Sigmoid colon (tissue), 4 donors: ENCODE data around the gene SH3RF3.

Experiments
- CTCF ChIP-seq, 4 experiments: fragments of 450-650 bp in 3 of 4; fragments of 200-600 bp in 1 of 4; IDR thresholded peaks; one replicate each; pipeline ENCODE4 v1.5.1; 2016 to 2019; ENCODE audit warnings: antibody characterized with exemption in 4 of 4, mild to moderate bottlenecking in 3 of 4, moderate library complexity in 2 of 4
- EP300 ChIP-seq, 4 donors: sonication (generic); formaldehyde crosslinking; IDR thresholded peaks; one replicate each; pipeline ENCODE4 v1.6.1; 2017; ENCODE audit warnings: antibody characterized with exemption in 4 of 4
- POLR2A ChIP-seq, 2 donors: fragments of 450-650 bp; IDR thresholded peaks; one replicate each; pipeline ENCODE4 v1.6.1; 2016; ENCODE audit warnings: antibody characterized with exemption in 2 of 2, mild to moderate bottlenecking in 2 of 2, moderate library complexity in 2 of 2
- POLR2AphosphoS5 ChIP-seq, 4 donors: sonication (generic); formaldehyde crosslinking; IDR thresholded peaks; one replicate each; pipeline ENCODE4 v1.6.1; 2017; ENCODE audit warnings: antibody characterized with exemption in 4 of 4

GRCh38 chr2:109535217-109535946 is 406.4 kb downstream of the SH3RF3 start:
- TF ChIP-seq POLR2AphosphoS5 (IDR thresholded peaks at IDR 0.05) (no peak), CTCF (IDR thresholded peaks at IDR 0.05) (no peak), POLR2A (IDR thresholded peaks at IDR 0.05) (no peak), EP300 (IDR thresholded peaks at IDR 0.05) (no peak)
